Sigmoid colon (tissue), 7 donors: ENCODE data around the gene PLCB2. TPM values are rescaled to one million over a fixed set of nuclear protein-coding genes. Genes with fewer than 3 reads are reported as not detected.

Source experiments
- DNase-seq: peaks from one replicate; pipeline ENCODE4 v3.0.0-alpha.2; 2019
- H3K27ac ChIP-seq, 4 donors: fragments of 200-600 bp; sonication (generic); one replicate each; pipeline ENCODE4 v1.5.1; 2016 to 2019; ENCODE audit warnings: mild to moderate bottlenecking in 1 of 4
- H3K27me3 ChIP-seq, 3 donors: fragments of 200-600 bp; sonication (generic); one replicate each; pipeline ENCODE4 v1.5.1; 2019; ENCODE audit warnings: mild to moderate bottlenecking in 1 of 3
- H3K36me3 ChIP-seq, 4 donors: fragments of 200-600 bp; sonication (generic); one replicate each; pipeline ENCODE4 v1.5.1; 2016 to 2019
- H3K4me1 ChIP-seq, 4 donors: fragments of 200-600 bp; sonication (generic); one replicate each; pipeline ENCODE4 v1.5.1; 2017 to 2019
- H3K4me3 ChIP-seq, 4 donors: fragments of 200-600 bp; sonication (generic); one replicate each; pipeline ENCODE4 v1.5.1; 2017 to 2019; ENCODE audit warnings: mild to moderate bottlenecking in 2 of 4, moderate library complexity in 1 of 4
- H3K9me3 ChIP-seq, 4 donors: fragments of 200-600 bp in 3 of 4; sonication (generic) in 3 of 4; one replicate each; pipeline versions ENCODE4 v1.5.1 to v1.6.1; 2013 to 2019
- CTCF ChIP-seq, 4 experiments: fragments of 450-650 bp in 3 of 4; fragments of 200-600 bp in 1 of 4; IDR thresholded peaks; one replicate each; pipeline ENCODE4 v1.5.1; 2016 to 2019; ENCODE audit warnings: antibody characterized with exemption in 4 of 4, mild to moderate bottlenecking in 3 of 4, moderate library complexity in 2 of 4
- EP300 ChIP-seq, 4 donors: sonication (generic); formaldehyde crosslinking; IDR thresholded peaks; one replicate each; pipeline ENCODE4 v1.6.1; 2017; ENCODE audit warnings: antibody characterized with exemption in 4 of 4
- POLR2A ChIP-seq, 2 donors: fragments of 450-650 bp; IDR thresholded peaks; one replicate each; pipeline ENCODE4 v1.6.1; 2016; ENCODE audit warnings: antibody characterized with exemption in 2 of 2, mild to moderate bottlenecking in 2 of 2, moderate library complexity in 2 of 2
- POLR2AphosphoS5 ChIP-seq, 4 donors: sonication (generic); formaldehyde crosslinking; IDR thresholded peaks; one replicate each; pipeline ENCODE4 v1.6.1; 2017; ENCODE audit warnings: antibody characterized with exemption in 4 of 4
- WGBS, 2 donors: extraction: QIAGEN DNeasy Blood & Tissue Kit; methylation state at CpG; one replicate each; pipeline ENCODE4 v1.1.7; 2013; 5-methylcytosine and 5-hydroxymethylcytosine counted together
- intact Hi-C: fragments of 100-400 bp; cut with DNase I; formaldehyde crosslinking; loops from one replicate; pipeline ENCODE4 v1.15.1; 2023
- polyA plus RNA-seq, 3 donors: library from polyadenylated mRNA; stranded (reverse); fragments of 200-250 nt; gene quantifications; one replicate each; pipeline ENCODE4 v1.2.3, GENCODE V29; 2013
- total RNA-seq, 4 donors: library from RNA; depleted of rRNA; stranded (reverse); fragments of >200 nt; gene quantifications; one replicate each; pipeline ENCODE4 v1.1.0, GENCODE V29; 2016
- donor health status: healthy with polysubstance abuse.
- donor health status: Bipolar disorder and iron deficiency.
- donor health status: healthy.

The PLCB2 gene
- total and polyA plus RNA-seq, 7 donors = 2.4 to 27.5 (median 7.2) TPM

- WGBS, 2 donors = 73 to 82% methylated on average over 16 of the region's 16 CpGs
- no peak for DNase-seq
- H3K9me3 ChIP-seq = no peaks in the 10 kb centered on the region
- no peak for TF ChIP-seq CTCF (IDR thresholded peaks at IDR 0.05)
- no peak for TF ChIP-seq EP300 (IDR thresholded peaks at IDR 0.05)
- TF ChIP-seq POLR2A (IDR thresholded peaks at IDR 0.05) = no peak
- no peak for TF ChIP-seq POLR2AphosphoS5 (IDR thresholded peaks at IDR 0.05)
- peak overlapping the region in 1 of 4 donors; percentile 75 for H3K27ac ChIP-seq
- no peak overlapping the region for H3K4me3 ChIP-seq
- H3K27me3 ChIP-seq = no peaks in the 10 kb centered on the region
- H3K36me3 ChIP-seq = no peaks in the 10 kb centered on the region
- H3K4me1 ChIP-seq = peaks cover 0 to 38% (median 12%) of the 10 kb centered on the region in 4 donors
- intact Hi-C loops = loop anchor here (10.0 kb wide), 1 partner anchor 480 kb away; the partner anchor contains the start of gene FSIP1
Measured at GRCh38 chr15:40264321-40265153, 43.2 kb downstream of the PLCB2 start.

DNA sequence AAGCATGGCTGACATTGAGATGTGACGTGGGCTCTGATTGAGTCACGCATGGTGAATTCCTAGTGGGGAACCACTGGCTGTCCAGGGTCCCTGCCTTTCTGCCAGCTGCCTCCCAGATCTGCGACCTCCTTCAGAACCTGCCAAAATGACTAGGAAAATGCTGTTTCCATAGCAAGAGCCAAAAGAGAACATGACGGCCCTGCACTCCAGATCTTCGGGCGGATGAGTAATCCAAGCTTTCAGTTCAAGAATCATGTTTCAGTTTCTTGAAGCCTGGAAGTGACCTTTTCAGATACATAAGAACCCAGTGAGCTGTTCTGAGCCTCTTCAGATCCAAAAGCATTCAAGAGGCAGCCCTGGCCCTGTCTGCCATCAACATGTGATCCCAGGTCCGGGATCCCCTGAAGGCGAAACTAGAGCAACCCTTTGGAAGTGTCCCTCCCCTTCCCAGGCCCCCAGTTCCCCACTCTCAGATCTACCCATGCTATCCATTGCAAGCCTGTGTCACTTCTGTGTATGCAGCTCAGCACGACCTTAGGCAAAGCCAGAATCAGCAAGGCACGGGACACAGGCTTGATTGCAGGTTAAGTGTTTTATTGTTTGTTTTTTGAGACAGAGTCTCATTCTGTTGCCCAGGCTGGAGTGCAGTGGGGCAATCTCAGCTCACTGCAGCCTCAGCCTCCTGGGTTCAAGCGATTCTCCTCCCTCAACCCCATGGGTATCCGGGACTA, 44.5 kb downstream of the PLCB2 start:
- intact Hi-C loops = loop anchor here (10.0 kb wide), 1 partner anchor 478 kb away; the partner anchor contains the start of gene FSIP1
- DNase-seq = no peak
- Histone ChIP-seq H3K27me3 (no peaks in the 10 kb centered on the region), H3K27ac (peak overlapping the region in 1 of 4 donors; percentile 75), H3K4me1 (peaks cover 0 to 38% (median 12%) of the 10 kb centered on the region in 4 donors), H3K9me3 (no peaks in the 10 kb centered on the region), H3K36me3 (no peaks in the 10 kb centered on the region), H3K4me3 (no peak overlapping the region)
- TF ChIP-seq POLR2AphosphoS5 (IDR thresholded peaks at IDR 0.05) = peak in 1 of 4 donors; percentile 73
- peak in 1 of 4 donors; percentile 72 for TF ChIP-seq EP300 (IDR thresholded peaks at IDR 0.05)
- TF ChIP-seq POLR2A (IDR thresholded peaks at IDR 0.05) = no peak
- 51 to 77% methylated on average over 12 of the region's 12 CpGs for WGBS, 2 donors

- TF ChIP-seq EP300 (IDR thresholded peaks at IDR 0.05) = no peak
- no peak for TF ChIP-seq POLR2A (IDR thresholded peaks at IDR 0.05)
- TF ChIP-seq CTCF (IDR thresholded peaks at IDR 0.05) = no peak
- TF ChIP-seq POLR2AphosphoS5 (IDR thresholded peaks at IDR 0.05) = no peak
- H3K4me3 ChIP-seq = no peak overlapping the region
- H3K27ac ChIP-seq = no peak overlapping the region
Measured at GRCh38 chr15:40259021-40259420, 48.7 kb downstream of the PLCB2 start.

GRCh38 chr15:40258544-40258943, 49.2 kb downstream of the PLCB2 start:
- Histone ChIP-seq H3K36me3 (no peaks in the 10 kb centered on the region), H3K4me1 (peaks cover 0 to 13% (median under 1%) of the 10 kb centered on the region in 4 donors), H3K27ac (no peak overlapping the region), H3K4me3 (no peak overlapping the region), H3K9me3 (no peaks in the 10 kb centered on the region), H3K27me3 (peaks cover 0 to 22% (median 0%) of the 10 kb centered on the region in 3 donors)
- WGBS, 2 donors = 67 to 73% methylated on average over 8 of the region's 8 CpGs
- TF ChIP-seq EP300 (IDR thresholded peaks at IDR 0.05) (no peak), CTCF (IDR thresholded peaks at IDR 0.05) (no peak), POLR2AphosphoS5 (IDR thresholded peaks at IDR 0.05) (no peak), POLR2A (IDR thresholded peaks at IDR 0.05) (no peak)
- no peak for DNase-seq
- intact Hi-C loops = no loop called here

More at GRCh38 chr15:40259021-40259420, 48.7 kb downstream of the PLCB2 start:
- WGBS, 2 donors = 68 to 87% methylated on average over 7 of the region's 7 CpGs
- Histone ChIP-seq H3K27me3 (peaks cover 0 to 17% (median 0%) of the 10 kb centered on the region in 3 donors), H3K4me1 (peaks cover 0 to 15% (median 0%) of the 10 kb centered on the region in 4 donors), H3K36me3 (no peaks in the 10 kb centered on the region), H3K9me3 (no peaks in the 10 kb centered on the region)
- intact Hi-C loops = no loop called here
- no peak for DNase-seq
